Neural progenitor cell (in vitro differentiated cells): ENCODE measurements around the gene ZP3. TPM values are rescaled to one million over a fixed set of nuclear protein-coding genes. Genes with fewer than 3 reads are reported as not detected.

ENCODE experiments used
- DNase-seq: peaks from one replicate; pipeline ENCODE4 v3.0.0-alpha.2; 2016; ENCODE audit warnings: low spot score
- H2AFZ ChIP-seq: fragments of 200-600 bp; sonication (generic); replicated peaks from 2 replicates; pipeline ENCODE4 v1.6.1; 2016; ENCODE audit warnings: antibody characterized with exemption
- H3F3A ChIP-seq: fragments of 200-600 bp; sonication (generic); 2 replicates; pipeline ENCODE4 v1.6.1; 2016; ENCODE audit warnings: antibody characterized with exemption, low read depth
- H3K27ac ChIP-seq: fragments of 200-600 bp; sonication (generic); 2 replicates; pipeline ENCODE4 v1.5.1; 2016; ENCODE audit warnings: mild to moderate bottlenecking
- H3K27me3 ChIP-seq: fragments of 200-600 bp; sonication (generic); 2 replicates; pipeline ENCODE4 v1.6.1; 2016; ENCODE audit warnings: mild to moderate bottlenecking, moderate library complexity
- H3K36me3 ChIP-seq: fragments of 200-600 bp; sonication (generic); 2 replicates; pipeline ENCODE4 v1.5.1; 2016
- H3K4me1 ChIP-seq: fragments of 200-600 bp; sonication (generic); 2 replicates; pipeline ENCODE4 v1.6.1; 2016; ENCODE audit warnings: mixed run types
- H3K4me2 ChIP-seq: fragments of 200-600 bp; sonication (generic); 2 replicates; pipeline ENCODE4 v1.6.1; 2016
- H3K4me3 ChIP-seq: fragments of 200-600 bp; sonication (generic); 2 replicates; pipeline ENCODE4 v1.5.1; 2016
- H3K79me2 ChIP-seq: fragments of 200-600 bp; sonication (generic); 2 replicates; pipeline ENCODE4 v1.6.1; 2016; ENCODE audit warnings: low read depth
- H3K9ac ChIP-seq: fragments of 200-600 bp; sonication (generic); 2 replicates; pipeline ENCODE4 v1.6.1; 2016
- H3K9me3 ChIP-seq: fragments of 200-600 bp; sonication (generic); 2 replicates; pipeline ENCODE4 v1.5.1; 2016; ENCODE audit warnings: low read depth
- H4K20me1 ChIP-seq: fragments of 200-600 bp; sonication (generic); 2 replicates; pipeline ENCODE4 v1.6.1; 2016; ENCODE audit warnings: low read depth
- H3K27ac Mint-ChIP-seq: 3 replicates; pipeline ENCODE4 v1.8.0; 2021; ENCODE audit warnings: mixed read lengths
- H3K27me3 Mint-ChIP-seq: 2 replicates; pipeline ENCODE4 v1.8.0; 2022; ENCODE audit warnings: low read depth, mild to moderate bottlenecking, inconsistent platforms, moderate library complexity, mixed read lengths; ENCODE audit not compliant: insufficient read depth
- H3K36me3 Mint-ChIP-seq: 3 replicates; pipeline ENCODE4 v1.8.0; 2021; ENCODE audit warnings: mixed read lengths
- H3K4me1 Mint-ChIP-seq: 3 replicates; pipeline ENCODE4 v1.8.0; 2021; ENCODE audit warnings: mixed read lengths
- H3K4me3 Mint-ChIP-seq: 3 replicates; pipeline ENCODE4 v1.8.0; 2021; ENCODE audit warnings: mild to moderate bottlenecking, moderate library complexity, mixed read lengths
- H3K9me3 Mint-ChIP-seq: 3 replicates; pipeline ENCODE4 v1.8.0; 2020; ENCODE audit warnings: mixed read lengths
- CTCF ChIP-seq: fragments of 200-600 bp; sonication (generic); IDR thresholded peaks from 2 replicates; pipeline ENCODE4 v1.5.1; 2017; ENCODE audit warnings: antibody characterized with exemption, mild to moderate bottlenecking
- EZH2 ChIP-seq: fragments of 200-600 bp; sonication (generic); IDR thresholded peaks from 2 replicates; pipeline ENCODE4 v1.6.1; 2017; ENCODE audit warnings: antibody characterized with exemption, mild to moderate bottlenecking, moderate library complexity
- EZH2phosphoT487 ChIP-seq: fragments of 200-600 bp; sonication (generic); IDR thresholded peaks from 2 replicates; pipeline ENCODE4 v1.6.1; 2017; ENCODE audit warnings: antibody characterized with exemption
- total RNA-seq: library from RNA; depleted of rRNA; stranded (reverse); fragments of >200 nt; gene quantifications from 2 replicates; pipeline ENCODE4 v1.2.3, GENCODE V29; 2015; ENCODE audit warnings: low replicate concordance

The ZP3 gene
- total RNA-seq, 1 donor from 2014 or later, result not detected

- no peaks in the 10 kb centered on the region for H3K27me3 ChIP-seq
- no peak overlapping the region for H3K4me3 Mint-ChIP-seq
- H3K27ac Mint-ChIP-seq, result no peak overlapping the region
- no peak overlapping the region for H3K27ac ChIP-seq
- no peaks in the 10 kb centered on the region for H3K36me3 ChIP-seq
- peaks cover 24% of the 10 kb centered on the region for H3K4me1 Mint-ChIP-seq
- no peaks in the 10 kb centered on the region for H3K79me2 ChIP-seq
- no peak for DNase-seq
- H3K9me3 ChIP-seq, result no peaks in the 10 kb centered on the region
- H2AFZ ChIP-seq, result no peak overlapping the region
- no peaks in the 10 kb centered on the region for H3F3A ChIP-seq
- no peaks in the 10 kb centered on the region for H3K9me3 Mint-ChIP-seq
- H3K4me1 ChIP-seq, result peaks cover 15% of the 10 kb centered on the region
- H3K4me3 ChIP-seq, result no peak overlapping the region
- no peak overlapping the region for H3K9ac ChIP-seq
- TF ChIP-seq CTCF (no peak), EZH2 (no peak), EZH2phosphoT487 (no peak)
- no peaks in the 10 kb centered on the region for H4K20me1 ChIP-seq
- no peak overlapping the region for H3K4me2 ChIP-seq
- no peaks in the 10 kb centered on the region for H3K36me3 Mint-ChIP-seq
- peaks cover 2% of the 10 kb centered on the region for H3K27me3 Mint-ChIP-seq
These were observed 17.0 kb upstream of the ZP3 start for GRCh38 chr7:76407718-76408117.

GRCh38 chr7:76408121-76408560, 16.6 kb upstream of the ZP3 start:
- Histone ChIP-seq H3F3A (no peaks in the 10 kb centered on the region), H3K4me2 (no peak overlapping the region), H3K4me3 (no peak overlapping the region), H3K36me3 (no peaks in the 10 kb centered on the region), H3K27me3 (no peaks in the 10 kb centered on the region), H3K79me2 (no peaks in the 10 kb centered on the region), H3K4me1 (peaks cover 15% of the 10 kb centered on the region), H3K27ac (no peak overlapping the region), H3K9ac (no peak overlapping the region), H3K9me3 (no peaks in the 10 kb centered on the region), H4K20me1 (no peaks in the 10 kb centered on the region), H2AFZ (no peak overlapping the region)
- H3K9me3 Mint-ChIP-seq, result no peaks in the 10 kb centered on the region
- no peak overlapping the region for H3K27ac Mint-ChIP-seq
- no peak overlapping the region for H3K4me3 Mint-ChIP-seq
- DNase-seq, result no peak
- TF ChIP-seq EZH2 (no peak), CTCF (no peak), EZH2phosphoT487 (no peak)
- no peaks in the 10 kb centered on the region for H3K36me3 Mint-ChIP-seq
- H3K4me1 Mint-ChIP-seq, result peaks cover 24% of the 10 kb centered on the region
- H3K27me3 Mint-ChIP-seq, result peaks cover 2% of the 10 kb centered on the region

- H3K4me3 Mint-ChIP-seq, result peak within 1 kb of the TSS; percentile 79
- Histone ChIP-seq H3K9me3 (no peaks in the 10 kb centered on the region), H3F3A (no peaks in the 10 kb centered on the region), H4K20me1 (no peaks in the 10 kb centered on the region), H3K4me2 (peak within 1 kb of the TSS; percentile 65), H3K79me2 (no peaks in the 10 kb centered on the region), H3K9ac (no peak within 1 kb of the TSS), H3K4me1 (peaks cover 15% of the 10 kb centered on the region), H3K4me3 (peak within 1 kb of the TSS; percentile 33), H2AFZ (peak within 1 kb of the TSS; percentile 75), H3K27me3 (no peaks in the 10 kb centered on the region), H3K36me3 (no peaks in the 10 kb centered on the region), H3K27ac (no peak within 1 kb of the TSS)
- no peaks in the 10 kb centered on the region for H3K9me3 Mint-ChIP-seq
- H3K27ac Mint-ChIP-seq, result peak within 1 kb of the TSS; percentile 26
- H3K36me3 Mint-ChIP-seq, result no peaks in the 10 kb centered on the region
- TF ChIP-seq CTCF (no peak), EZH2phosphoT487 (no peak), EZH2 (no peak)
- H3K27me3 Mint-ChIP-seq, result peaks cover 4% of the 10 kb centered on the region
- peaks cover 19% of the 10 kb centered on the region for H3K4me1 Mint-ChIP-seq
- peak; percentile 67 for DNase-seq
These were observed 15.2 kb upstream of the ZP3 start, which contains the start of gene SSC4D for GRCh38 chr7:76409537-76409936. Gene SSC4D, minus strand, starts transcription at chr7:76409697. Its CDS starts 5,258 bp downstream, at chr7:76404439.
